SK-N-SH (cell line): Measurements from ENCODE around the gene RPP25. TPM values are rescaled to one million over a fixed set of nuclear protein-coding genes. Genes with fewer than 3 reads are reported as not detected.

Experiments used
- CTCF ChIA-PET: fragments of 300-600, 350-600 bp; formaldehyde crosslinking; extraction: SDS; loops from one replicate; lab custom pipeline; 2021; lab: Yijun Ruan, JAX
- POLR2A ChIA-PET: fragments of 350-600 bp; sonication (Branson Sonifier 250); formaldehyde crosslinking; extraction: SDS; loops from one replicate; lab custom pipeline; 2020; ENCODE audit warnings: antibody characterized with exemption, inconsistent platforms; lab: Yijun Ruan, JAX
- DNase-seq: peaks from one replicate; pipeline ENCODE4 v3.0.0; 2012
- H2AFZ ChIP-seq: fragments of 200-600 bp; sonication (generic); 2 replicates; pipeline ENCODE4 v1.8.1; 2016; ENCODE audit warnings: antibody characterized with exemption, mild to moderate bottlenecking, low read depth
- H3F3A ChIP-seq: fragments of 200-600 bp; sonication (generic); replicated peaks from 2 replicates; pipeline ENCODE3; 2016; ENCODE audit warnings: antibody characterized with exemption, mild to moderate bottlenecking; ENCODE audit not compliant: insufficient read depth
- H3K27ac ChIP-seq, 2 experiments: fragments of 200-500 bp in 1 of 2; fragments of 200-600 bp in 1 of 2; sonication (Bioruptor generic) in 1 of 2; sonication (generic), shearing (Covaris generic) in 1 of 2; 2 replicates each; pipeline versions ENCODE4 v1.5.1 to v1.6.1; 2014 to 2016; ENCODE audit warnings: low read depth in 2 of 2, inconsistent platforms in 1 of 2, low read length in 1 of 2, mild to moderate bottlenecking in 1 of 2, mixed read lengths in 1 of 2
- H3K27me3 ChIP-seq: fragments of 200-600 bp; sonication (generic), shearing (Covaris generic); 2 replicates; pipeline ENCODE4 v1.6.1; 2016; ENCODE audit warnings: mixed run types; ENCODE audit not compliant: insufficient read depth
- H3K36me3 ChIP-seq, 2 experiments: fragments of 200-500 bp in 1 of 2; fragments of 200-600 bp in 1 of 2; sonication (Bioruptor generic) in 1 of 2; sonication (generic) in 1 of 2; replicated peaks in 1 of 2; 2 replicates each; pipeline versions ENCODE3 to v1.5.1; 2014 to 2016; ENCODE audit warnings: low read length in 1 of 2, mild to moderate bottlenecking in 1 of 2; ENCODE audit not compliant: insufficient read depth in 2 of 2, control insufficient read depth in 1 of 2
- H3K4me1 ChIP-seq, 2 experiments: fragments of 200-500 bp in 1 of 2; fragments of 200-600 bp in 1 of 2; sonication (Bioruptor generic) in 1 of 2; sonication (generic), shearing (Covaris generic) in 1 of 2; 2 replicates each; pipeline versions ENCODE4 v1.5.1 to v1.6.1; 2014 to 2016; ENCODE audit warnings: low read depth in 1 of 2, low read length in 1 of 2, mixed run types in 1 of 2; ENCODE audit not compliant: insufficient read depth in 2 of 2, control insufficient read depth in 1 of 2
- H3K4me2 ChIP-seq: fragments of 200-600 bp; sonication (generic), shearing (Covaris generic); 2 replicates; pipeline ENCODE4 v1.6.1; 2017; ENCODE audit warnings: mixed run types
- H3K4me3 ChIP-seq, 2 experiments: fragments of 200-500 bp in 1 of 2; fragments of 200-600 bp in 1 of 2; sonication (Bioruptor generic) in 1 of 2; sonication (generic), shearing (Covaris generic) in 1 of 2; 2 replicates each; pipeline versions ENCODE4 v1.5.1 to v1.8.1; 2014 to 2016; ENCODE audit warnings: low read depth in 2 of 2, inconsistent platforms in 1 of 2, low read length in 1 of 2, mild to moderate bottlenecking in 1 of 2, mixed read lengths in 1 of 2, moderate library complexity in 1 of 2
- H3K79me2 ChIP-seq: fragments of 200-600 bp; sonication (generic); 2 replicates; pipeline ENCODE4 v1.8.1; 2017; ENCODE audit warnings: mild to moderate bottlenecking; ENCODE audit not compliant: insufficient read depth
- H3K9ac ChIP-seq: fragments of 200-600 bp; sonication (generic); 2 replicates; pipeline ENCODE4 v1.6.1; 2017; ENCODE audit warnings: mixed run types
- H3K9me2 ChIP-seq: fragments of 200-600 bp; sonication (generic); 2 replicates; pipeline ENCODE4 v1.6.1; 2017; ENCODE audit warnings: mixed run types
- H3K9me3 ChIP-seq: fragments of 200-600 bp; sonication (generic); 2 replicates; pipeline ENCODE4 v1.6.1; 2017; ENCODE audit warnings: mixed run types, mild to moderate bottlenecking, moderate library complexity
- H4K20me1 ChIP-seq: fragments of 200-600 bp; sonication (generic); 2 replicates; pipeline ENCODE4 v1.6.1; 2017; ENCODE audit warnings: mild to moderate bottlenecking, mixed run types; ENCODE audit not compliant: insufficient read depth
- CHD2 ChIP-seq: fragments of 150-350 bp; IDR thresholded peaks from 2 replicates; pipeline ENCODE4 v1.6.1; 2018; ENCODE audit warnings: low read length; ENCODE audit not compliant: partially characterized antibody
- ELF1 ChIP-seq: IDR thresholded peaks from 2 replicates; pipeline ENCODE4 v1.4.0; 2012
- EP300 ChIP-seq, 2 experiments: IDR thresholded peaks; 2 replicates each; pipeline versions ENCODE4 v1.4.0 to v1.6.1; 2012; ENCODE audit warnings: borderline replicate concordance in 1 of 2, low read depth in 1 of 2, low read length in 1 of 2
- EZH2phosphoT487 ChIP-seq: fragments of 200-600 bp; sonication (generic); IDR thresholded peaks from 2 replicates; pipeline ENCODE4 v1.6.1; 2017; ENCODE audit warnings: low read depth, mixed run types, mild to moderate bottlenecking, antibody characterized with exemption, moderate library complexity, borderline replicate concordance
- FOSL2 ChIP-seq: IDR thresholded peaks from 2 replicates; pipeline ENCODE4 v1.4.0; 2012; ENCODE audit warnings: low read depth, mild to moderate bottlenecking, moderate library complexity, borderline replicate concordance
- FOXJ3 ChIP-seq: sonication (generic); formaldehyde crosslinking; IDR thresholded peaks from 2 replicates; pipeline ENCODE4 v1.5.1; 2020; ENCODE audit warnings: mild to moderate bottlenecking, missing genetic modification reagents
- FOXM1 ChIP-seq: IDR thresholded peaks from 2 replicates; pipeline ENCODE4 v1.4.0; 2012; ENCODE audit warnings: low read depth, mild to moderate bottlenecking
- GABPA ChIP-seq: IDR thresholded peaks from 2 replicates; pipeline ENCODE4 v1.4.0; 2012; ENCODE audit warnings: low read depth, mild to moderate bottlenecking
- GATA2 ChIP-seq: sonication (generic); formaldehyde crosslinking; IDR thresholded peaks from 2 replicates; pipeline ENCODE4 v1.5.0; 2020; ENCODE audit warnings: mild to moderate bottlenecking, missing genetic modification reagents
- JUND ChIP-seq: IDR thresholded peaks from 2 replicates; pipeline ENCODE4 v1.4.0; 2012
- MAX ChIP-seq: IDR thresholded peaks from 2 replicates; pipeline ENCODE4 v1.4.0; 2012; ENCODE audit warnings: low read depth
- MEF2A ChIP-seq: IDR thresholded peaks from 2 replicates; pipeline ENCODE4 v1.4.0; 2012; ENCODE audit warnings: low read depth, borderline replicate concordance
- MXI1 ChIP-seq: IDR thresholded peaks from 2 replicates; pipeline ENCODE4 v1.6.1; 2012; ENCODE audit warnings: mild to moderate bottlenecking, low read depth, low read length, improper control_type of control experiment
- NRF1 ChIP-seq: IDR thresholded peaks from 2 replicates; pipeline ENCODE4 v1.6.1; 2012; ENCODE audit warnings: low read depth, mild to moderate bottlenecking, low read length
- PBX3 ChIP-seq: IDR thresholded peaks from 2 replicates; pipeline ENCODE4; 2012
- POLR2AphosphoS5 ChIP-seq: IDR thresholded peaks from 2 replicates; pipeline ENCODE4 v1.6.1; 2012; ENCODE audit warnings: low read depth, low read length
- RAD21 ChIP-seq: IDR thresholded peaks from 2 replicates; pipeline ENCODE4 v1.6.1; 2012; ENCODE audit warnings: mild to moderate bottlenecking, low read length
- RFX5 ChIP-seq: IDR thresholded peaks from 2 replicates; pipeline ENCODE4 v1.6.1; 2012; ENCODE audit warnings: mild to moderate bottlenecking, improper control_type of control experiment, low read length
- RXRA ChIP-seq: IDR thresholded peaks from 2 replicates; pipeline ENCODE4 v1.4.0; 2012; ENCODE audit warnings: low read depth, mild to moderate bottlenecking, borderline replicate concordance
- SIN3A ChIP-seq: IDR thresholded peaks from 2 replicates; pipeline ENCODE4 v1.6.1; 2012; ENCODE audit warnings: low read depth, mild to moderate bottlenecking, low read length, moderate library complexity, borderline replicate concordance
- TAF1 ChIP-seq: IDR thresholded peaks from 2 replicates; pipeline ENCODE4 v1.6.1; 2012; ENCODE audit warnings: low read depth, mild to moderate bottlenecking, low read length, moderate library complexity, borderline replicate concordance
- TEAD4 ChIP-seq: IDR thresholded peaks from 2 replicates; pipeline ENCODE4 v1.4.0; 2012; ENCODE audit warnings: mild to moderate bottlenecking, borderline replicate concordance; ENCODE audit not compliant: insufficient read depth
- USF1 ChIP-seq: IDR thresholded peaks from 2 replicates; pipeline ENCODE4 v1.4.0; 2012; ENCODE audit warnings: low read depth, borderline replicate concordance
- USF2 ChIP-seq: fragments of 150-350 bp; IDR thresholded peaks from 2 replicates; pipeline ENCODE4 v1.6.1; 2017; ENCODE audit warnings: antibody characterized with exemption, low read length, low read depth, borderline replicate concordance
- YY1 ChIP-seq: IDR thresholded peaks from 2 replicates; pipeline ENCODE4 v1.4.0; 2012; ENCODE audit warnings: low read depth, mild to moderate bottlenecking
- ZBTB33 ChIP-seq: IDR thresholded peaks from 2 replicates; pipeline ENCODE4 v1.4.0; 2012; ENCODE audit warnings: low read depth, borderline replicate concordance
- WGBS: methylation state at CpG from one replicate; pipeline ENCODE4 v1.1.6; 2017; ENCODE audit warnings: low lambda C conversion rate; 5-methylcytosine and 5-hydroxymethylcytosine counted together
- polyA plus RNA-seq, 3 experiments: library from polyadenylated mRNA; depleted of rRNA; stranded (reverse); fragments of >200 nt; gene quantifications; 2 replicates each; pipeline ENCODE4 v1.2.3, GENCODE V29; 2012

The RPP25 gene
- polyA plus RNA-seq, 1 of the 3 experiments (the other 2 are of a cell fraction) = 1.7 TPM

GRCh38 chr15:74906450-74907162, 50.0 kb downstream of the RPP25 start, which contains the start of gene FAM219B:
Gene FAM219B, minus strand, starts transcription at chr15:74906851. Its CDS starts 51 bp downstream, at chr15:74906800.
- Histone ChIP-seq H3F3A (peaks cover 9% of the 10 kb centered on the region), H2AFZ (peak within 1 kb of the TSS; percentile 88), H3K27me3 (no peaks in the 10 kb centered on the region), H3K9me3 (no peaks in the 10 kb centered on the region), H4K20me1 (no peaks in the 10 kb centered on the region; the same call in 1 of the 2 replicates), H3K4me2 (peak within 1 kb of the TSS; percentile 90), H3K79me2 (peaks cover 24% of the 10 kb centered on the region), H3K9ac (peak within 1 kb of the TSS; percentile 88), H3K4me3 (peak within 1 kb of the TSS; percentile 86 to 89), H3K27ac (peak within 1 kb of the TSS; percentile 58 to 84), H3K9me2 (no peaks in the 10 kb centered on the region), H3K4me1 (peaks cover 4 to 18% of the 10 kb centered on the region in 2 experiments; a peak in 3 of 4 replicates), H3K36me3 (peaks cover 23 to 32% of the 10 kb centered on the region in 2 experiments)
- CTCF ChIA-PET = interaction anchor here (0.7 to 2.5 kb wide), 9 partner anchors 10 to 298 kb away, joined by 3 to 22 read pairs (median 5); partner anchors contain the start of gene COX5A
- DNase-seq = peak; percentile 98
- no peak for TF ChIP-seq CHD2
- 0 out of 2 replicates have a peak, but pooled peaks have one; percentile 32 for TF ChIP-seq SIN3A
- no peak for TF ChIP-seq EZH2phosphoT487
- TF ChIP-seq MXI1 = peak; percentile 52
- no peak for TF ChIP-seq RXRA
- 0 out of 2 replicates have a peak, but pooled peaks have one; percentile 19 for TF ChIP-seq GABPA
- TF ChIP-seq GATA2 (CRISPR knock-in tag) = no peak
- peak; percentile 85 for TF ChIP-seq TAF1
- peak; percentile 42; the same call in 1 of the 2 replicates for TF ChIP-seq MAX
- peak; percentile 47 for TF ChIP-seq PBX3
- no peak for TF ChIP-seq ZBTB33
- TF ChIP-seq NRF1 = peak; percentile 95
- TF ChIP-seq EP300 (IDR thresholded peaks at IDR 0.05; ENCODE audit: borderline replicate concordance in 1 of 2, low read depth in 1 of 2, low read length in 1 of 2) = no peak
- no peak for TF ChIP-seq MEF2A
- TF ChIP-seq JUND = no peak
- TF ChIP-seq POLR2AphosphoS5 = peak; percentile 81
- no peak for TF ChIP-seq RAD21
- TF ChIP-seq RFX5 = no peak
- TF ChIP-seq USF2 = no peak
- no peak for TF ChIP-seq USF1
- 0 out of 2 replicates have a peak, but pooled peaks have one; percentile 34 for TF ChIP-seq TEAD4
- peak; percentile 90 for TF ChIP-seq YY1
- TF ChIP-seq FOXJ3 (CRISPR knock-in tag) = no peak
- TF ChIP-seq FOSL2 = no peak
- TF ChIP-seq ELF1 = no peak
- no peak for TF ChIP-seq FOXM1
- POLR2A ChIA-PET = interaction anchor here (1.0 to 3.0 kb wide), 11 partner anchors 9 to 136 kb away, joined by 3 to 17 read pairs (median 5); partner anchors contain the start of genes MPI, RPP25 and SCAMP5
- WGBS = 4% methylated on average over 35 of the region's 74 CpGs
